Colonic mucosa (tissue), 4 donors: ENCODE results near the gene LRRD1. TPM values are rescaled to one million over a fixed set of nuclear protein-coding genes. Genes with fewer than 3 reads are reported as not detected.
"Not testable (repeated sequence)": the region's sequence is repeated elsewhere in the genome, so short reads cannot be mapped to it uniquely, and the experiment has no call there.

ENCODE experiments used
- DNase-seq: peaks from one replicate; pipeline ENCODE4 v3.0.0-alpha.2; 2020
- H3K27ac ChIP-seq: fragments of 200-600 bp; one replicate; pipeline ENCODE4 v1.8.0; 2021
- H3K27me3 ChIP-seq: fragments of 200-600 bp; one replicate; pipeline ENCODE4 v1.8.0; 2021
- H3K36me3 ChIP-seq: fragments of 200-600 bp; one replicate; pipeline ENCODE4 v1.8.0; 2021
- H3K4me1 ChIP-seq: fragments of 200-600 bp; one replicate; pipeline ENCODE4 v1.8.0; 2021; ENCODE audit warnings: mild to moderate bottlenecking
- H3K4me3 ChIP-seq: fragments of 200-600 bp; one replicate; pipeline ENCODE4 v1.8.0; 2021
- H3K9ac ChIP-seq, 2 donors: one replicate each; pipeline ENCODE4 v1.7.0; 2013; ENCODE audit warnings: control low read depth in 2 of 2, low read depth in 2 of 2, low read length in 2 of 2
- H3K9me3 ChIP-seq: fragments of 200-600 bp; one replicate; pipeline ENCODE4 v1.8.0; 2021
- intact Hi-C: fragments of 100-400 bp; cut with DNase I; formaldehyde crosslinking; loops from one replicate; pipeline ENCODE4 v1.14.1; 2022
- total RNA-seq, 2 donors: library from RNA; stranded (reverse); fragmentation: NEBNext Ultra II Directional in 1 of 2; extraction: Animal tissue kit (Norgen Biotek cat#: 25700) in 1 of 2; gene quantifications; one replicate each; pipeline ENCODE4 v1.2.1, GENCODE V29; 2021
- TF ChIP-seq, protein P1 (sequence below): fragments of 200-600 bp; IDR thresholded peaks from one replicate; pipeline ENCODE4 v1.8.0; 2022; ENCODE audit warnings: antibody characterized with exemption, mild to moderate bottlenecking
- donor health status: healthy.
- donor health status: DM: no; HTN: no; CAD: no.
- donor health status: DM: no; HTN: no; CAD: no.

The LRRD1 gene
- total RNA-seq, 2 donors from 2014 or later = not detected

DNA sequence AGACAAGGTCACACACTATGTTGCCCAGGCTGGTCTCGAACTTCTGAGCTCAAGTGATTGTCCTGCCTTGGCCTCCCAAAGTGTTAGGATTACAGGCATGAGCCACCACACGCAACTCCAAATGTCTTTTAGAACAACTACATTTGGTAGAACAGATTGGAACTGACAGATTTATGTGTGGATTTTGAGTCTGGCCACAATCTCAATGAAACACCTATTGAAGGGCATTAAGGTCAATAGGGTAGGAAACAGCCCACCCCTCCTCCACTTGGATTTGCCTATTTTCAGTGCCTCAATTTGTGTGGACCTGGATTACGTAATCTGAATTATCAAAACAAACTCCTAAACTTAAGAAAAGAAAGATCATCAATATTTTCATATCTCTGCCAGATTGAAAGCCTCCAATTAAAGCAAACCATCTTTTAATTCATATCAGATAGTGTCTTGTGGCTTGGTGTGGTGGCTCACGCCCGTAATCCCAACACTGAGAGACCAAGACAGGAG lies 29.2 kb downstream of the LRRD1 start:
- Histone ChIP-seq H3K4me3 (no peak overlapping the region), H3K9ac (no peak overlapping the region), H3K36me3 (no peaks in the 10 kb centered on the region), H3K9me3 (no peaks in the 10 kb centered on the region), H3K27me3 (no peaks in the 10 kb centered on the region), H3K4me1 (no peaks in the 10 kb centered on the region), H3K27ac (no peak overlapping the region)
- TF ChIP-seq, protein P1, sequence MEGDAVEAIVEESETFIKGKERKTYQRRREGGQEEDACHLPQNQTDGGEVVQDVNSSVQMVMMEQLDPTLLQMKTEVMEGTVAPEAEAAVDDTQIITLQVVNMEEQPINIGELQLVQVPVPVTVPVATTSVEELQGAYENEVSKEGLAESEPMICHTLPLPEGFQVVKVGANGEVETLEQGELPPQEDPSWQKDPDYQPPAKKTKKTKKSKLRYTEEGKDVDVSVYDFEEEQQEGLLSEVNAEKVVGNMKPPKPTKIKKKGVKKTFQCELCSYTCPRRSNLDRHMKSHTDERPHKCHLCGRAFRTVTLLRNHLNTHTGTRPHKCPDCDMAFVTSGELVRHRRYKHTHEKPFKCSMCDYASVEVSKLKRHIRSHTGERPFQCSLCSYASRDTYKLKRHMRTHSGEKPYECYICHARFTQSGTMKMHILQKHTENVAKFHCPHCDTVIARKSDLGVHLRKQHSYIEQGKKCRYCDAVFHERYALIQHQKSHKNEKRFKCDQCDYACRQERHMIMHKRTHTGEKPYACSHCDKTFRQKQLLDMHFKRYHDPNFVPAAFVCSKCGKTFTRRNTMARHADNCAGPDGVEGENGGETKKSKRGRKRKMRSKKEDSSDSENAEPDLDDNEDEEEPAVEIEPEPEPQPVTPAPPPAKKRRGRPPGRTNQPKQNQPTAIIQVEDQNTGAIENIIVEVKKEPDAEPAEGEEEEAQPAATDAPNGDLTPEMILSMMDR = no peak
- intact Hi-C loops = no loop called here
- DNase-seq = no peak

DNA sequence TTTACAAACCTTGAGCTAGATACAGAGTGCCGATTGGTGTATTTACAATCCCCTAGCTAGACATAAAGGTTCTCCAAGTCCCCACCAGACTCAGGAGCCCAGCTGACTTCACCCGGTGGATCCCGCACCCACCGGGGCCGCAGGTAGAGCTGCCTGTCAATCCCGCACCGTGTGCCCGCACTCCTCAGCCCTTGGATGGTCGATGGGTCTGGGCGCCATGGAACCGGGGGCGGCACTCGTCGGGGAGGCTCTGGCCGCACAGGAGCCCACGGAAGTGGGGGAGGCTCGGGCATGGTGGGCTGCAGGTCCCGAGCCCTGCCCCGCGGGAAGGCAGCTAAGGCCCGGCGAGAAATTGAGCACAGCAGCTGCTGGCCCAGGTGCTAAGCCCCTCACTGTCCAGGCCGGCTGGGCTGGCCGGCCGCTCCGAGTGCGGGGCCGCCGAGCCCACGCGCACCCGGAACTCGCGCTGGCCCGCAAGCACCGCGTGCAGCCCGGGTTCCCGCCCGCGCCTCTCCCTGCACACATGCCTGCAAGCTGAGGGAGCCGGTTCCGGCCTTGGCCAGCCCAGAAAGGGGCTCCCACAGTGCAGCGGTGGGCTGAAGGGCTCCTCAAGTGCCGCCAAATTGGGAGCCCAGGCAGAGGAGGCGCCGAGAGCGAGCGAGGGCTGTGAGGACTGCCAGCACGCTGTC lies 35.6 kb downstream of the LRRD1 start:
- H3K9ac ChIP-seq, H3K9me3 ChIP-seq, H3K4me3 ChIP-seq, H3K27ac ChIP-seq, H3K27me3 ChIP-seq, H3K36me3 ChIP-seq, intact Hi-C loops, H3K4me1 ChIP-seq, DNase-seq: not testable (repeated sequence)

- intact Hi-C loops, DNase-seq, H3K4me1 ChIP-seq: not testable (repeated sequence)
These were observed 36.2 kb downstream of the LRRD1 start for GRCh38 chr7:92142791-92143190.

DNA sequence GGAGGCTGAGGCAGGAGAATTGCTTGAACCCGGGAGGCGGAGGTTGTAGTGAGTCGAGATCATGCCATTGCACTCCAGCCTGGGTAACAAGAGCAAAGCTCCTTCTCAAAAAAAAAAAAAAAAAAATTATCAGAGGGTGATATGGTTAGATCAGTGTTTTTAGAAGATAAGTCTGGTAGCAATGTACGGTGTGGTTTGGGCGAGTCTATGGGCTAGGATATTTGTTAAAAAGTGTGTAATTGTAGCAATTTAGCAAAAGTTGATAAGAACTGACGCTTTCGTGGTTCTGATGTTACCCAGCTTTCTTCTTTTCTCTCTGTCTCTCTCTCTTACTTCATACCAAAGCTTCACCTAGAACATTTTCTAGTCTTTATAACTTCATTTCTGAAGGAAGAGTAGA lies 37.8 kb downstream of the LRRD1 start:
- Histone ChIP-seq H3K9me3 (no peaks in the 10 kb centered on the region), H3K27ac (no peak overlapping the region), H3K27me3 (no peaks in the 10 kb centered on the region), H3K9ac (no peak overlapping the region), H3K4me3 (no peak overlapping the region), H3K4me1 (no peaks in the 10 kb centered on the region), H3K36me3 (no peaks in the 10 kb centered on the region)
- intact Hi-C loops = no loop called here
- DNase-seq = no peak
- TF ChIP-seq, protein P1 = no peak

More at GRCh38 chr7:92142791-92143190, 36.2 kb downstream of the LRRD1 start:
- H3K4me3 ChIP-seq, H3K9me3 ChIP-seq, H3K36me3 ChIP-seq, H3K27ac ChIP-seq, H3K27me3 ChIP-seq, H3K9ac ChIP-seq: not testable (repeated sequence)

DNA sequence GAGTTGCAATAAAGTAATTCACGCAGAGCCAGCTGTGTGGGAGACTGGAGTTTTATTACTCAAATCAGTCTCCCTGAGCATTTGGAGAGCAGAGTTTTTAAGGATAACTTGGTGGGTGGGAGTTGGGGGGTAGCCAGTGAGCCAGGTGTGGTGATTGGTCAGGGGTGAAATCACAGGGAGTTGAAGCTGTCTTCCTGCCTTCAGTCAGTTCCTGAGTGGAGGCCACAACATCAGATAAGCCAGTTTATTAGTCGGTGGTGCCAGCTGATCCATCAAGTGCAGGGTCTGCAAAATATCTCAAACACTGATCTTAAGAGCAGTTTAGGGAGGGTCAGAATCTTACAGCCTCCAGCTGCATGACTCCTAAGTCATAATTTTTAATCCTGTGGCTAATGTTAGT lies 41.4 kb downstream of the LRRD1 start:
- H3K9ac ChIP-seq = no peak overlapping the region
- TF ChIP-seq, protein P1 = no peak
- DNase-seq = no peak
- no peak overlapping the region for H3K4me3 ChIP-seq
- intact Hi-C loops = no loop called here
- no peaks in the 10 kb centered on the region for H3K9me3 ChIP-seq
- no peaks in the 10 kb centered on the region for H3K36me3 ChIP-seq
- H3K27ac ChIP-seq = no peak overlapping the region
- no peaks in the 10 kb centered on the region for H3K4me1 ChIP-seq
- H3K27me3 ChIP-seq = no peaks in the 10 kb centered on the region

- peak overlapping the region; percentile 92 for H3K27ac ChIP-seq
- peak overlapping the region; percentile 82 to 91 for H3K9ac ChIP-seq
- TF ChIP-seq, protein P1 = no peak
- H3K4me1 ChIP-seq = no peaks in the 10 kb centered on the region
- peak; percentile 30 for DNase-seq
- peak overlapping the region; percentile 97 for H3K4me3 ChIP-seq
- H3K9me3 ChIP-seq = no peaks in the 10 kb centered on the region
- H3K27me3 ChIP-seq = no peaks in the 10 kb centered on the region
- H3K36me3 ChIP-seq = no peaks in the 10 kb centered on the region
- intact Hi-C loops = no loop called here
These were observed 43.7 kb downstream of the LRRD1 start for GRCh38 chr7:92135052-92135889.
